Caco-2 (cell line): ENCODE measurements around the gene DMKN. TPM values are rescaled to one million over a fixed set of nuclear protein-coding genes. Genes with fewer than 3 reads are reported as not detected.

ENCODE experiments used
- BruUV-seq: library from RNA; stranded (reverse); fragments of 400-500 nt; replicated peaks from 2 replicates; lab custom pipeline; 2021; lab: Mats Ljungman, UMichigan
- CTCF ChIA-PET: fragments of 300-600 bp; sonication (Branson Sonifier 250); formaldehyde crosslinking; loops from one replicate; lab custom pipeline; 2022; ENCODE audit warnings: antibody characterized with exemption; lab: Charles Lee
- POLR2A ChIA-PET: fragments of 300-600 bp; sonication (Branson Sonifier 250); formaldehyde crosslinking; loops from one replicate; lab custom pipeline; 2022; ENCODE audit warnings: antibody characterized with exemption; lab: Charles Lee
- DNase-seq, 2 experiments: peaks; one replicate each; pipeline versions ENCODE4 v3.0.0 to v3.0.0-alpha.2; 2020 to 2022
- H3K27me3 ChIP-seq: replicated peaks from 2 replicates; pipeline ENCODE4 v1.6.0; 2011; ENCODE audit warnings: low read length; ENCODE audit not compliant: control insufficient read depth, insufficient read depth
- H3K36me3 ChIP-seq: 2 replicates; pipeline ENCODE4 v1.5.1; 2011; ENCODE audit warnings: low read length; ENCODE audit not compliant: control insufficient read depth, insufficient read depth
- H3K4me1 ChIP-seq: fragments of 250-450 bp; sonication (Bioruptor Pico); 2 replicates; pipeline ENCODE4 v1.5.1; 2020; ENCODE audit warnings: mild to moderate bottlenecking
- H3K4me3 ChIP-seq: 2 replicates; pipeline ENCODE4 v1.5.1; 2011; ENCODE audit warnings: low read depth, mild to moderate bottlenecking, control low read depth, low read length
- H3K9me3 ChIP-seq: fragments of 250-450 bp; sonication (Bioruptor Pico); 2 replicates; pipeline ENCODE4 v1.5.1; 2020; ENCODE audit warnings: mild to moderate bottlenecking, moderate library complexity
- H3K27ac Mint-ChIP-seq: one replicate; pipeline ENCODE4 v1.8.0; 2022; ENCODE audit warnings: mixed read lengths; ENCODE audit not compliant: unreplicated experiment
- H3K27me3 Mint-ChIP-seq: one replicate; pipeline ENCODE4 v1.8.0; 2022; ENCODE audit warnings: mixed read lengths; ENCODE audit not compliant: insufficient read depth, unreplicated experiment
- H3K36me3 Mint-ChIP-seq: one replicate; pipeline ENCODE4 v1.8.0; 2022; ENCODE audit warnings: mild to moderate bottlenecking, mixed read lengths; ENCODE audit not compliant: insufficient read depth, unreplicated experiment
- H3K4me1 Mint-ChIP-seq: one replicate; pipeline ENCODE4 v1.8.0; 2022; ENCODE audit warnings: low read depth, mixed read lengths; ENCODE audit not compliant: unreplicated experiment
- H3K4me3 Mint-ChIP-seq: one replicate; pipeline ENCODE4 v1.8.0; 2022; ENCODE audit warnings: mild to moderate bottlenecking, moderate library complexity, mixed read lengths; ENCODE audit not compliant: unreplicated experiment
- H3K9me3 Mint-ChIP-seq: one replicate; pipeline ENCODE4 v1.8.0; 2022; ENCODE audit warnings: mixed read lengths; ENCODE audit not compliant: unreplicated experiment
- CTCF ChIP-seq, 2 experiments: fragments of 200-600 bp in 1 of 2; IDR thresholded peaks; 1 replicate in 1 of 2; 2 replicates in 1 of 2; pipeline versions ENCODE4 v1.5.1 to v1.8.0; 2011 to 2022; ENCODE audit warnings: antibody characterized with exemption in 1 of 2, control low read depth in 1 of 2, inconsistent platforms in 1 of 2, low read depth in 1 of 2, low read length in 1 of 2, mild to moderate bottlenecking in 1 of 2, moderate library complexity in 1 of 2; ENCODE audit not compliant: insufficient read depth in 1 of 2, severe bottlenecking in 1 of 2, unreplicated experiment in 1 of 2
- intact Hi-C: fragments of 100-400 bp; cut with micrococcal nuclease; formaldehyde crosslinking; loops from one replicate; pipeline ENCODE4 v1.10.0; 2022; ENCODE audit not compliant: unreplicated experiment
- total RNA-seq: library from RNA; stranded (reverse); gene quantifications from 2 replicates; pipeline ENCODE4 v1.2.3, GENCODE V29; 2022

DMKN gene
- total RNA-seq, 1 experiment from 2014 or later, result 341 TPM

DNA sequence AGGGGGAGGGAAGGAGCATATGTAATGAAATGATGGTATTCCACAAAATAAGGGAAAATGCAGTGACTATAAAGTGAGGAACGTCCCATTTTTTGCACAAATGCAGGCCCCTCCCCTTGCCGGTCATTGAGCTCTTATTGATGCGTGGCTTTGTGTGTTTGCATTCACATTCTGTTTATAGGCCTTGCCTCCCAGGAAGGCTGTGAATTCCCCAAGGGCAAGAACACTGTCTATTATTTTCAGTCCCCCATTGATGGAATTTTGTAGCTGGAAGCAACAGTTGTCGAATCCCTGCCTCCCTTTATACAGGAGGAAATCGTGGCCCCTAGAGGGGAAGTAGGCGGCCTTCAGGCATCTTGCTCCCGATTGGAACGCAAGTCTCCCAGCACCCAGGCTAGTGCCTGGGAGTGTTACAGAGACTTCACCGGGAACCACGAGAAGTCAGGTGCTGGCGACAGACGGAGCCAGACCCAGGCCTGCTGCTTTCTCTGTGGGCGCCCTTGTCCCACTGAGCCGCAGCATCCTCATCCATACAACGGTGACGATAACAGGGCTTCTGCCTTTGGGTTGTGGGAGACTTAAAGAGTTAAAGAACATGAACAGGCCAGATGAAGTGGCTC lies 7.8 kb upstream of the DMKN start:
- intact Hi-C loops, result no loop called here
- Mint-ChIP-seq H3K27me3 (peaks cover 4% of the 10 kb centered on the region), H3K9me3 (no peaks in the 10 kb centered on the region), H3K36me3 (peaks cover 5% of the 10 kb centered on the region), H3K4me1 (peaks cover 7% of the 10 kb centered on the region), H3K4me3 (no peak overlapping the region), H3K27ac (no peak overlapping the region)
- DNase-seq, result no peak
- H3K27me3 ChIP-seq, result no peaks in the 10 kb centered on the region
- no peak overlapping the region for H3K4me3 ChIP-seq
- no peaks in the 10 kb centered on the region for H3K9me3 ChIP-seq
- no peaks in the 10 kb centered on the region for H3K36me3 ChIP-seq
- BruUV-seq, result no TSS peak
- ChIA-PET POLR2A (no interaction called here), CTCF (interaction anchor here (1.5 kb wide), 1 partner anchor 11 kb away, joined by 3 read pairs; no protein-coding TSS in a partner anchor)
- no peaks in the 10 kb centered on the region for H3K4me1 ChIP-seq
- TF ChIP-seq CTCF (IDR thresholded peaks at IDR 0.05; ENCODE audit: insufficient read depth in 1 of 2, low read depth in 1 of 2, low read length in 1 of 2, severe bottlenecking in 1 of 2, unreplicated experiment in 1 of 2), result no peak

- H3K27me3 ChIP-seq, result no peaks in the 10 kb centered on the region
- no peaks in the 10 kb centered on the region for H3K9me3 ChIP-seq
- POLR2A ChIA-PET, result no interaction called here
- Mint-ChIP-seq H3K9me3 (no peaks in the 10 kb centered on the region), H3K36me3 (peaks cover 5% of the 10 kb centered on the region), H3K27ac (no peak overlapping the region), H3K4me3 (no peak overlapping the region), H3K4me1 (peaks cover 5% of the 10 kb centered on the region), H3K27me3 (peaks cover 1% of the 10 kb centered on the region)
- BruUV-seq, result no TSS peak
- no peaks in the 10 kb centered on the region for H3K36me3 ChIP-seq
- DNase-seq, result no peak
- CTCF ChIA-PET, result no interaction called here
- no peaks in the 10 kb centered on the region for H3K4me1 ChIP-seq
- TF ChIP-seq CTCF (IDR thresholded peaks at IDR 0.05; ENCODE audit: insufficient read depth in 1 of 2, low read depth in 1 of 2, low read length in 1 of 2, severe bottlenecking in 1 of 2, unreplicated experiment in 1 of 2), result no peak
- no peak overlapping the region for H3K4me3 ChIP-seq
- intact Hi-C loops, result no loop called here
Measured at GRCh38 chr19:35519291-35519690, 5.8 kb upstream of the DMKN start.

- DNase-seq, result no peak
- no peak overlapping the region for H3K4me3 ChIP-seq
- Mint-ChIP-seq H3K4me3 (no peak overlapping the region), H3K27ac (no peak overlapping the region), H3K9me3 (no peaks in the 10 kb centered on the region), H3K4me1 (no peaks in the 10 kb centered on the region), H3K27me3 (no peaks in the 10 kb centered on the region), H3K36me3 (peaks cover 5% of the 10 kb centered on the region)
- TF ChIP-seq CTCF (IDR thresholded peaks at IDR 0.05; ENCODE audit: insufficient read depth in 1 of 2, low read depth in 1 of 2, low read length in 1 of 2, severe bottlenecking in 1 of 2, unreplicated experiment in 1 of 2), result no peak
- CTCF ChIA-PET, result no interaction called here
- H3K36me3 ChIP-seq, result no peaks in the 10 kb centered on the region
- no peaks in the 10 kb centered on the region for H3K4me1 ChIP-seq
- H3K9me3 ChIP-seq, result no peaks in the 10 kb centered on the region
- no peaks in the 10 kb centered on the region for H3K27me3 ChIP-seq
- intact Hi-C loops, result no loop called here
- POLR2A ChIA-PET, result interaction anchor here (0.5 kb wide), 1 partner anchor 8 kb away, joined by 3 read pairs; no protein-coding TSS in a partner anchor
- BruUV-seq, result no TSS peak
Measured at GRCh38 chr19:35518313-35518712, 4.9 kb upstream of the DMKN start.
